Measurements from ENCODE around the gene GIMAP8. TPM values are rescaled to one million over a fixed set of nuclear protein-coding genes. Genes with fewer than 3 reads are reported as not detected.

The GIMAP8 gene
- total RNA-seq, 2 experiments from 2014 or later, result 2.9 to 3.8 TPM

DNA sequence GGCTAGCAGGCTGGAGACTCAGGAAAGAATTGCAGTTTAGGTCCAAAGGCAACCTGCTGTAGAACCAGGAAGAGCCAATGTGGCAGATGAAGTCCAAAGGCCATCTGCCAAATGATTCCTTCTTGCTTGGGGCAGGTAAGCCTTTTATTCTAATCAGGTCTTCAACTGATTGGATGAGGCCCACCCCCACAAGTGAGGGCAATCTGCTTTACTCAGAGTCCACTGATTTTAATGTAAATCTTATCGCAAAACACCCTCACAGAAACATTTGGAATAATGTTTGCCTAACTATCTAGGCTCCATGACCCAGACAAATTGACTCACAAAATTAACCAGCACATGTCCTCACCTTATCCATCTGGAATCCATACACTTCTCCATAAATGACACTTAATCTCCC is 7.8 kb downstream of the GIMAP8 start:
- Mint-ChIP-seq H3K27ac (peak overlapping the region; percentile 52), H3K9me3 (peaks cover 25% of the 10 kb centered on the region), H3K36me3 (ENCODE audit: low read depth) (peaks cover 98% of the 10 kb centered on the region), H3K27me3 (no peaks in the 10 kb centered on the region), H3K4me1 (ENCODE audit: low read depth) (peaks cover 88% of the 10 kb centered on the region), H3K4me3 (peak overlapping the region; percentile 72)
- ChIA-PET POLR2A (interaction anchor here (1.0 to 10.6 kb wide), 2 partner anchors 24 to 44 kb away, joined by 3 to 296 read pairs; no protein-coding TSS in a partner anchor), CTCF (no interaction called here)
- peaks cover 13 to 54% of the 10 kb centered on the region in 2 experiments for H3K9me3 ChIP-seq (ENCODE audit: control insufficient read depth in 1 of 2, insufficient read depth in 1 of 2, low read length in 2 of 2)
- DNase-seq (no peak), ATAC-seq (ENCODE audit: poor library complexity) (no peak)
- peaks cover 39% of the 10 kb centered on the region for H3K4me1 ChIP-seq (ENCODE audit: insufficient read depth, low read length)
- intact Hi-C loops (cut with DNase I, micrococcal nuclease), result no loop called here
- no peaks in the 10 kb centered on the region for H3K27me3 ChIP-seq (ENCODE audit: control insufficient read depth in 1 of 2, insufficient read depth in 2 of 2, low read length in 2 of 2)
- TF ChIP-seq, protein P1, sequence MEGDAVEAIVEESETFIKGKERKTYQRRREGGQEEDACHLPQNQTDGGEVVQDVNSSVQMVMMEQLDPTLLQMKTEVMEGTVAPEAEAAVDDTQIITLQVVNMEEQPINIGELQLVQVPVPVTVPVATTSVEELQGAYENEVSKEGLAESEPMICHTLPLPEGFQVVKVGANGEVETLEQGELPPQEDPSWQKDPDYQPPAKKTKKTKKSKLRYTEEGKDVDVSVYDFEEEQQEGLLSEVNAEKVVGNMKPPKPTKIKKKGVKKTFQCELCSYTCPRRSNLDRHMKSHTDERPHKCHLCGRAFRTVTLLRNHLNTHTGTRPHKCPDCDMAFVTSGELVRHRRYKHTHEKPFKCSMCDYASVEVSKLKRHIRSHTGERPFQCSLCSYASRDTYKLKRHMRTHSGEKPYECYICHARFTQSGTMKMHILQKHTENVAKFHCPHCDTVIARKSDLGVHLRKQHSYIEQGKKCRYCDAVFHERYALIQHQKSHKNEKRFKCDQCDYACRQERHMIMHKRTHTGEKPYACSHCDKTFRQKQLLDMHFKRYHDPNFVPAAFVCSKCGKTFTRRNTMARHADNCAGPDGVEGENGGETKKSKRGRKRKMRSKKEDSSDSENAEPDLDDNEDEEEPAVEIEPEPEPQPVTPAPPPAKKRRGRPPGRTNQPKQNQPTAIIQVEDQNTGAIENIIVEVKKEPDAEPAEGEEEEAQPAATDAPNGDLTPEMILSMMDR (IDR thresholded peaks at IDR 0.05), result no peak
- no peak overlapping the region for H3K4me3 ChIP-seq (ENCODE audit: low read length)
- peaks cover 59% of the 10 kb centered on the region for H3K36me3 ChIP-seq (ENCODE audit: insufficient read depth, low read length)
- no peak overlapping the region for H3K27ac ChIP-seq (ENCODE audit: low read depth in 1 of 2, low read length in 2 of 2)

DNA sequence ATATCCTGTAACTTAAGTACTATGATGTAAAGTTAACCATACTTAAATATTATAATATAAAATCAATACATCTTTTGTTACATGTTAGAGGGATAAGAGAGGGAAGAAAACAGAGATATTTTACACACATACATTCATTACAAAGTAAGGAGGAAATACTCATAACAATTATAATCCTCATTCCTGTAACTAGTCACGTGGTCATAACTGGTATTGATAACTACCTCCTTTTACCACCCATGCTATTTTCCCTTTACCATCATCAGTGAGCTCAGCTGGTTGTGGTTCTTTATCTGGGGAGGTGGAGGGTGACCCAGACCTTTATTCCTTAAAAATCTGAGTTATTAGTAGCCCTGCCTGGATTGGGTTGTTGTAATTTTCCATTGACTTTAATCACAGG is 8.3 kb downstream of the GIMAP8 start:
- H3K9me3 Mint-ChIP-seq, result peaks cover 28% of the 10 kb centered on the region
- Histone ChIP-seq H3K27me3 (ENCODE audit: control insufficient read depth in 1 of 2, insufficient read depth in 2 of 2, low read length in 2 of 2) (no peaks in the 10 kb centered on the region), H3K4me3 (ENCODE audit: low read length) (no peak overlapping the region), H3K36me3 (ENCODE audit: insufficient read depth, low read length) (peaks cover 63% of the 10 kb centered on the region), H3K9me3 (ENCODE audit: control insufficient read depth in 1 of 2, insufficient read depth in 1 of 2, low read length in 2 of 2) (peaks cover 16 to 58% of the 10 kb centered on the region in 2 experiments), H3K4me1 (ENCODE audit: insufficient read depth, low read length) (peaks cover 39% of the 10 kb centered on the region), H3K27ac (ENCODE audit: low read depth in 1 of 2, low read length in 2 of 2) (no peak overlapping the region)
- intact Hi-C loops (cut with DNase I, micrococcal nuclease), result no loop called here
- TF ChIP-seq, protein P1 (IDR thresholded peaks at IDR 0.05), result no peak
- no peak for DNase-seq
- POLR2A ChIA-PET, result interaction anchor here (1.0 kb wide), 1 partner anchor 23 kb away, joined by 9 read pairs; no protein-coding TSS in a partner anchor
- peak overlapping the region; percentile 52 for H3K27ac Mint-ChIP-seq
- no peaks in the 10 kb centered on the region for H3K27me3 Mint-ChIP-seq
- peak overlapping the region; percentile 72 for H3K4me3 Mint-ChIP-seq
- H3K4me1 Mint-ChIP-seq (ENCODE audit: low read depth), result peaks cover 88% of the 10 kb centered on the region
- CTCF ChIA-PET, result no interaction called here
- no peak for ATAC-seq (ENCODE audit: poor library complexity)
- peaks cover 98% of the 10 kb centered on the region for H3K36me3 Mint-ChIP-seq (ENCODE audit: low read depth)

DNA sequence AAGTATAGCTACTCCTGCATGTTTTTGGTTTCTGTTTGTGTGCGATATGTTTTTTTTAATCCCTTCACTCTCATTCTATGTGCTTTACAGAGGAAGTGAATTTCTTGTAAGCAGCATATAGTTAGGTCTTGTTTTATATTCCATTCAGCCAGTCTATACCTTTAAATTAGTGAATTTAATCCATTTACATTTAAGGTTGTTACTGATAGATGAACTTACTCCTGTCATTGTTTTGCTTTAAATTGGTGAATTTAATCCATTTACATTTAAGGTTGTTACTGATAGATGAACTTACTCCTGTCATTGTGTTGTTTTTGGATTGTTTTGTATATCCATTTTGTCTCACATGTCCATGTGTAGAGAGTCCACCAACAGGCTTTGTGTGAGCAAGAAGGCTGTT is 11.1 kb downstream of the GIMAP8 start:
- intact Hi-C loops (cut with DNase I, micrococcal nuclease), result no loop called here
- ATAC-seq (ENCODE audit: poor library complexity) (no peak), DNase-seq (no peak)
- no peak overlapping the region for H3K4me3 ChIP-seq (ENCODE audit: low read length)
- H3K9me3 Mint-ChIP-seq, result peaks cover 30% of the 10 kb centered on the region
- peaks cover 90% of the 10 kb centered on the region for H3K4me1 Mint-ChIP-seq (ENCODE audit: low read depth)
- H3K36me3 ChIP-seq (ENCODE audit: insufficient read depth, low read length), result peaks cover 59% of the 10 kb centered on the region
- peaks cover 49% of the 10 kb centered on the region for H3K4me1 ChIP-seq (ENCODE audit: insufficient read depth, low read length)
- TF ChIP-seq, protein P1 (IDR thresholded peaks at IDR 0.05), result no peak
- H3K27me3 Mint-ChIP-seq, result no peaks in the 10 kb centered on the region
- CTCF ChIA-PET, result interaction anchor here (1.2 kb wide), 1 partner anchor 10 kb away, joined by 3 read pairs; no protein-coding TSS in a partner anchor
- peaks cover 13 to 49% of the 10 kb centered on the region in 2 experiments for H3K9me3 ChIP-seq (ENCODE audit: control insufficient read depth in 1 of 2, insufficient read depth in 1 of 2, low read length in 2 of 2)
- no peak overlapping the region for H3K27ac Mint-ChIP-seq
- H3K27me3 ChIP-seq (ENCODE audit: control insufficient read depth in 1 of 2, insufficient read depth in 2 of 2, low read length in 2 of 2), result no peaks in the 10 kb centered on the region
- H3K27ac ChIP-seq (ENCODE audit: low read depth in 1 of 2, low read length in 2 of 2), result no peak overlapping the region
- H3K36me3 Mint-ChIP-seq (ENCODE audit: low read depth), result peaks cover 98% of the 10 kb centered on the region
- POLR2A ChIA-PET, result interaction anchor here (1.2 to 1.7 kb wide), 5 partner anchors 10 to 22 kb away, joined by 3 to 4 read pairs (median 4); partner anchors contain the start of gene GIMAP8
- H3K4me3 Mint-ChIP-seq, result peak overlapping the region; percentile 53

Data from CD4-positive, alpha-beta T cell (primary cell).